NCI-H2227 (cell line): ENCODE data around the gene ADIRF.
"Not testable (repeated sequence)": the region's sequence is repeated elsewhere in the genome, so short reads cannot be mapped to it uniquely, and the experiment has no call there.

Source experiments
- DNase-seq: peaks from one replicate; lab custom pipeline; 2025; ENCODE audit not compliant: unreplicated experiment; lab: John Stamatoyannopoulos, UW

ADIRF gene

GRCh38 chr10:87019504-87019903 lies 51.2 kb downstream of the ADIRF start:
- DNase-seq, result not testable (repeated sequence)

- DNase-seq, result not testable (repeated sequence)
These were observed 51.8 kb downstream of the ADIRF start, which contains the start of gene FAM25A for GRCh38 chr10:87020056-87020455. Gene FAM25A (plus strand): TSS chr10:87020294. CDS start chr10:87020325, 31 bp downstream.
